Activated CD4-positive, alpha-beta memory T cell treated with anti-CD3 and anti-CD28 coated beads for 36 hours (primary cell): ENCODE measurements around the gene TEX38. TPM values are rescaled to one million over a fixed set of nuclear protein-coding genes. Genes with fewer than 3 reads are reported as not detected.
"Not testable (repeated sequence)": the region's sequence is repeated elsewhere in the genome, so short reads cannot be mapped to it uniquely, and the experiment has no call there.

Experiments used
- CTCF ChIA-PET: fragments of 350-600 bp; sonication (Branson Sonifier 250); formaldehyde crosslinking; loops from one replicate; lab custom pipeline; 2021; ENCODE audit warnings: antibody characterized with exemption, inconsistent platforms; lab: Charles Lee
- POLR2A ChIA-PET: fragments of 350-600 bp; sonication (Branson Sonifier 250); formaldehyde crosslinking; loops from one replicate; lab custom pipeline; 2021; ENCODE audit warnings: antibody characterized with exemption; lab: Charles Lee
- DNase-seq: peaks from one replicate; pipeline ENCODE4 v3.0.0-alpha.2; 2020
- H3K27ac Mint-ChIP-seq: one replicate; pipeline ENCODE4 v1.8.0; 2021; ENCODE audit warnings: mixed read lengths
- H3K27me3 Mint-ChIP-seq: one replicate; pipeline ENCODE4 v1.8.0; 2021; ENCODE audit warnings: mixed read lengths
- H3K36me3 Mint-ChIP-seq: one replicate; pipeline ENCODE4 v1.8.0; 2021; ENCODE audit warnings: mixed read lengths
- H3K4me1 Mint-ChIP-seq: one replicate; pipeline ENCODE4 v1.8.0; 2021; ENCODE audit warnings: low read depth, mixed read lengths
- H3K4me3 Mint-ChIP-seq: one replicate; pipeline ENCODE4 v1.8.0; 2021; ENCODE audit warnings: mild to moderate bottlenecking, mixed read lengths
- H3K9me3 Mint-ChIP-seq: one replicate; pipeline ENCODE4 v1.8.0; 2021; ENCODE audit warnings: mixed read lengths
- intact Hi-C: fragments of 100-400 bp; cut with micrococcal nuclease; formaldehyde crosslinking; loops from one replicate; pipeline ENCODE4 v1.15.1; 2023
- total RNA-seq, 2 experiments: library from RNA; stranded (reverse); gene quantifications; one replicate each; pipeline ENCODE4 v1.2.3, GENCODE V29; 2021

The TEX38 gene
- total RNA-seq, 2 experiments from 2014 or later, result 0.21 TPM; not detected in 1

DNA sequence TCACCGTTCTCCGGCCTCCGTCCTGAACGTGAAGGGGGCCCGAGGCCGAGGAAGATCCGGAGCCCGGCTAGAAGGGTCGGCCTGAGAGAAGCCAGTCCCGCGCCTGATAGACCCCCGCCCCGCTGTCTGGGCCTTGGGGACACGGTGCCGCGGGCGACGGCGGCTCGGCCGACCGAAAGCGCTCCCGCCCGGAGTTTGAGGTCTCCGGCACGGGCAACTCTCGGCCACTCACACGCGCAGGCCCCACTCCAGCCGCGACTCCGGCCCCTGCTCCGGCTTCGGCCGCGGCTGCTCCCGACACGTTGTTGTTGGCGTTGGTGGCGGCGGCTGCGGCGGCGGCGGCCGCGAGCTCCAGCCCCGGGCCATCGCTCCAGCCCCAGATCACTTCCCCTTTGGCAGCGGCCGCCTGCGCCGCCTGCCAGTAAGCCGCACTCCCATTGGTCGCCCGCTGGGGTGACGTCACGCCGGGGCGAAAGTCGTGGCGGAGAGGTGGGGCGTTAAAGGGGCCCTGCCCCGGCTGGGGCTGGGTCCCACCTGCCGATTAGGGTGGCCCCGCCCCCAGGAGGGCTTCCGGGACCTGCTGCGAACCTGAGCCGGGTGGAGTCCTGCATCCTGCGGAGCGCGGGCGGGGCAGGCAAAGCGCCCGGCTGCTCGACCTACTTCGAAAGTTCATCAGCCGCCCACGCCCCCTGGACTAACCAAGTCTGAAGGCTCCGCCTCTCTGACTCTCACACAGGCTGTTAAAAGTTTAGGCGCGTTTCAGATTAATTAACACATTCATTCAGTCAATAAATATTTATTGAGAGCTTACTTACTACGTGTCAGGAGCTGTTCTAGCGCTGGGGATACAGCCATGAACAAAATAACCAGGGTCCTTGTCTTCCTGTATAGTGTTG lies 47.3 kb downstream of the TEX38 start, which contains the start of gene EFCAB14:
EFCAB14 (minus strand) TSS at position 388 of the 896 bp plus-strand sequence. CDS start 1,027 bp downstream, outside the sequence.
- peak; percentile 100 for DNase-seq
- Mint-ChIP-seq H3K9me3 (no peaks in the 10 kb centered on the region), H3K36me3 (peaks cover 14% of the 10 kb centered on the region), H3K27ac (peak within 1 kb of the TSS; percentile 85), H3K4me1 (peaks cover 37% of the 10 kb centered on the region), H3K27me3 (no peaks in the 10 kb centered on the region), H3K4me3 (peak within 1 kb of the TSS; percentile 90)
- CTCF ChIA-PET, result interaction anchor here (1.0 to 1.6 kb wide), 2 partner anchors 115 to 272 kb away, joined by 3 to 7 read pairs; partner anchors contain the start of gene MKNK1
- POLR2A ChIA-PET, result interaction anchor here (1.5 to 2.5 kb wide), 4 partner anchors 10 to 103 kb away, joined by 4 to 8 read pairs (median 5); partner anchors contain the start of gene ATPAF1
- intact Hi-C loops, result loop anchor here (1.0 to 2.0 kb wide), 3 partner anchors 51 to 114 kb away; partner anchors contain the start of genes ATPAF1, MKNK1 and MOB3C

DNA sequence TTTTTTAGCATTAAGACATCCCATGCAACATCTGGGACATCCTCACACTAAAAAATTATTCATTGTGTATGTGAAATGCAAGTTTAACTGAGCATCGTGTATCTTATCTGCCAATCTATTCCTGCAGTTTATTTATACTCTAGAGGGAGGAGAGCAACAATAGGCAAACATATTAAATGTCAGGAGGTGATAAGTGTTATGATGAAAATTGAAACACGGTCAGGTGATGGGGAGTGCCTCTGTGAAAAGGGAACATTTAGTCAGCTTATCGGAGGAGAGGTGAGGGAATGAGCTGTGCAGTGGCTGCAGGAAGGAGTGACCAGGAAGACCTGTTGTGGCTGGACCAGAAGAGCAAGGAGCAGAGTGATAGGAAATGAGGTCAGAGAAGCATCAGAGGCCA lies 48.0 kb downstream of the TEX38 start:
- H3K36me3 Mint-ChIP-seq, result peaks cover 14% of the 10 kb centered on the region
- H3K27me3 Mint-ChIP-seq, result no peaks in the 10 kb centered on the region
- H3K4me1 Mint-ChIP-seq, result peaks cover 37% of the 10 kb centered on the region
- ChIA-PET CTCF (interaction anchor here (1.6 kb wide), 2 partner anchors 116 to 273 kb away, joined by 5 to 7 read pairs; partner anchors contain the start of gene MKNK1), POLR2A (interaction anchor here (1.5 to 2.5 kb wide), 4 partner anchors 11 to 104 kb away, joined by 4 to 8 read pairs (median 5); partner anchors contain the start of gene ATPAF1)
- peak overlapping the region; percentile 66 for H3K27ac Mint-ChIP-seq
- H3K4me3 Mint-ChIP-seq, result peak overlapping the region; percentile 90
- H3K9me3 Mint-ChIP-seq, result no peaks in the 10 kb centered on the region
- intact Hi-C loops, result loop anchor here (1.0 to 10.0 kb wide), 4 partner anchors 51 to 245 kb away; partner anchors contain the start of genes ATPAF1, MKNK1 and MOB3C
- DNase-seq, result peak; percentile 34

DNA sequence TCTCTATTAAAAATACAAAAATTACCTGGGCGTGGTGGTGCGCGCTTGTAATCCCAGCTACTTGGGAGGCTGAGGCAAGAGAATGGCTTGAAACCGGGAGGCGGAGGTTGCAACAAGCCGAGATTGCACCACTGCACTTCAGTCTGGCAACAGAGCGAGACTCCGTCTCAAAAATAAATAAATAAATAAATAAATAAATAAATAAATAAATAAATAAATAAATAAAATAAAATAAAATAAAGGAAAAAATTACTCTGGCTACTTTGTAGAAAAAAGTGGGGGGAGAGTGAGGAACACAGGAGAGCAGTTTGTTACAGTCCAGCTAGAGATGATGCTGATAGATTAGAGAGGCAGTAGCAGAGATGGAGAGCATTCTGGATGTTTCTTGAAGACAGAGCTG lies 48.7 kb downstream of the TEX38 start:
- intact Hi-C loops, result loop anchor here (10.0 kb wide), 1 partner anchor 246 kb away; no protein-coding TSS in a partner anchor
- ChIA-PET POLR2A (interaction anchor here (0.6 to 1.9 kb wide), 2 partner anchors 53 to 117 kb away, joined by 3 to 5 read pairs; partner anchors contain the start of gene ATPAF1), CTCF (interaction anchor here (0.7 to 1.6 kb wide), 4 partner anchors 116 to 311 kb away, joined by 3 to 7 read pairs (median 4); partner anchors contain the start of gene MKNK1)
- DNase-seq, H3K27me3 Mint-ChIP-seq, H3K4me3 Mint-ChIP-seq, H3K9me3 Mint-ChIP-seq, H3K27ac Mint-ChIP-seq, H3K36me3 Mint-ChIP-seq: not testable (repeated sequence)
- H3K4me1 Mint-ChIP-seq, result peaks cover 32% of the 10 kb centered on the region

DNA sequence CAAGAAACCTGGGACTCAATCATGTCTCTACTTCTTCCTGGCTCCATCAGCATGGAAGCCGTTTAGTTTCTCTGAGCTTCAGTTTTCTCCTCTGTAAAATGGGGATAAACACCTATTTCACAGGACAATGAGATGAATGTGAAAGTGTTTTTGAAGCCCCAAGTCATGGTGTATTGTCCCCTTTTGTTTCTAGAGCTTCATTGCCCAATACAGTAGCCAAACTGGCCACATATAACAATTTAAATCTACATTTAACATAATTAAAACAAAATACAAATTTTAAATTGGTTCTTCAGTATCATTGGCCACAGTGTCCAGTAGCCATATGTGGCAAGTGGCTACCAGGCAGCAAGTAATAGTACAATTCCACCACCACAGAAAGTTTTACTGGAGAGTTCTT lies 49.5 kb downstream of the TEX38 start:
- peaks cover 27% of the 10 kb centered on the region for H3K4me1 Mint-ChIP-seq
- DNase-seq, result no peak
- H3K9me3 Mint-ChIP-seq, result no peaks in the 10 kb centered on the region
- H3K27ac Mint-ChIP-seq, result no peak overlapping the region
- H3K4me3 Mint-ChIP-seq, result no peak overlapping the region
- intact Hi-C loops, result loop anchor here (10.0 kb wide), 1 partner anchor 246 kb away; no protein-coding TSS in a partner anchor
- peaks cover 5% of the 10 kb centered on the region for H3K36me3 Mint-ChIP-seq
- POLR2A ChIA-PET, result no interaction called here
- CTCF ChIA-PET, result interaction anchor here (0.6 to 1.6 kb wide), 3 partner anchors 54 to 274 kb away, joined by 3 to 5 read pairs (median 3); no protein-coding TSS in a partner anchor
- peaks cover 8% of the 10 kb centered on the region for H3K27me3 Mint-ChIP-seq

DNA sequence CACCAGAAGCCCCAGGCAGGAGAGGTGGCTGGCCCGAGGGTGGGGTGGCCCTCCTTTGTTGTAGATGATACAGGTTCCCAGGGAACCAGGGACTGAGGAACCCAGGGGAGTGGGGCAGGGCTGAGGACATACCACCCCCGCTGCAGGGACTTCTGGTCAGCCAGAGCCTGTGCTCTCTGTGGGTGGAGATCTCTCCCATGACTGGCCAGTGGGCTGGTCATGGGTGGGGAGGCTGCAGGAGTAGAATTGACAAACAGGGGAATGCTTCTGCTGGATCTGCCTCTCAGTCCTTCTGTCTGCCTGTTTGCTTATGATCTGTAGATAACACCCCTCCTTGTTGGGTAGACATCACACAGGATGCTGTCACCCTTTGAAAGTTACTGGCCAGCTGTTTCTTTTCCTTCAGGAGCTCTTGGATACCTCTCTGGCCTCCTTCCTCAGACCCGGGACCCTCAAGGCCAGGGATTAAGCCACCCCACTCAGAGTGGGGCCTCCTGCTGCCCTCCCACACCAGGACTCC lies 50.1 kb downstream of the TEX38 start:
- no peaks in the 10 kb centered on the region for H3K36me3 Mint-ChIP-seq
- no peak overlapping the region for H3K4me3 Mint-ChIP-seq
- ChIA-PET POLR2A (no interaction called here), CTCF (no interaction called here)
- peaks cover 12% of the 10 kb centered on the region for H3K27me3 Mint-ChIP-seq
- intact Hi-C loops, result loop anchor here (10.0 kb wide), 1 partner anchor 247 kb away; no protein-coding TSS in a partner anchor
- H3K4me1 Mint-ChIP-seq, result peaks cover 22% of the 10 kb centered on the region
- no peak overlapping the region for H3K27ac Mint-ChIP-seq
- DNase-seq, result no peak
- H3K9me3 Mint-ChIP-seq, result no peaks in the 10 kb centered on the region

Other genes with a start within 250 kb of the TEX38 start
- gene DMBX1, start 182.0 kb upstream of the TEX38 start, total RNA-seq, result under 1 TPM; 0.10 to 0.12 TPM
- not detected for gene KNCN, start 120.2 kb upstream of the TEX38 start, total RNA-seq
- gene MKNK1, start 67.6 kb upstream of the TEX38 start, total RNA-seq, result 10 to 100 TPM; 28.2 to 28.5 TPM
- 1 to 10 TPM; 8.2 to 10.0 TPM for gene MOB3C, start 55.0 kb upstream of the TEX38 start, total RNA-seq
- 10 to 100 TPM; 45.0 to 45.9 TPM for gene ATPAF1, start 3.5 kb upstream of the TEX38 start, total RNA-seq
- gene EFCAB14, start 47.3 kb downstream of the TEX38 start, total RNA-seq, result 10 to 100 TPM; 47.1 to 48.0 TPM
- gene CYP4B1, start 127.2 kb downstream of the TEX38 start, total RNA-seq, result not detected